Measurements from ENCODE around the gene C3orf22.
"Not testable (repeated sequence)": the region's sequence is repeated elsewhere in the genome, so short reads cannot be mapped to it uniquely, and the experiment has no call there.

C3orf22 gene

GRCh38 chr3:126544596-126545281, 14.0 kb downstream of the C3orf22 start:
- no peak for DNase-seq (ENCODE audit: extremely low read depth in 1 of 2, low read depth in 1 of 2)

GRCh38 chr3:126543457-126544061, 15.2 kb downstream of the C3orf22 start:
- no peak for DNase-seq (ENCODE audit: extremely low read depth in 1 of 2, low read depth in 1 of 2)

GRCh38 chr3:126542340-126543241, 16.1 kb downstream of the C3orf22 start:
- DNase-seq (ENCODE audit: extremely low read depth in 1 of 2, low read depth in 1 of 2) = no peak

GRCh38 chr3:126541628-126542339, 16.9 kb downstream of the C3orf22 start:
- DNase-seq (ENCODE audit: extremely low read depth in 1 of 2, low read depth in 1 of 2) = no peak

- no peak for DNase-seq (ENCODE audit: extremely low read depth in 1 of 2, low read depth in 1 of 2)
These were observed 17.6 kb downstream of the C3orf22 start for GRCh38 chr3:126540951-126541627.

- no peak for DNase-seq (ENCODE audit: extremely low read depth in 1 of 2, low read depth in 1 of 2)
These were observed 18.3 kb downstream of the C3orf22 start for GRCh38 chr3:126540342-126540849.

- no peak for DNase-seq (ENCODE audit: extremely low read depth in 1 of 2, low read depth in 1 of 2)
These were observed 19.0 kb downstream of the C3orf22 start for GRCh38 chr3:126539558-126540250.

GRCh38 chr3:126538966-126539365, 19.8 kb downstream of the C3orf22 start:
- no peak for DNase-seq (ENCODE audit: extremely low read depth in 1 of 2, low read depth in 1 of 2)

- no peak for DNase-seq (ENCODE audit: extremely low read depth in 1 of 2, low read depth in 1 of 2)
These were observed 20.4 kb downstream of the C3orf22 start for GRCh38 chr3:126538316-126538715.

GRCh38 chr3:126537730-126538281, 20.9 kb downstream of the C3orf22 start:
- DNase-seq (ENCODE audit: extremely low read depth in 1 of 2, low read depth in 1 of 2) = no peak

GRCh38 chr3:126537116-126537729, 21.5 kb downstream of the C3orf22 start:
- DNase-seq (ENCODE audit: extremely low read depth in 1 of 2, low read depth in 1 of 2) = no peak

- DNase-seq (ENCODE audit: extremely low read depth in 1 of 2, low read depth in 1 of 2) = no peak
These were observed 22.6 kb downstream of the C3orf22 start for GRCh38 chr3:126536126-126536525.

- DNase-seq (ENCODE audit: extremely low read depth in 1 of 2, low read depth in 1 of 2) = no peak
These were observed 23.1 kb downstream of the C3orf22 start for GRCh38 chr3:126535636-126536035.

GRCh38 chr3:126534716-126535115, 24.0 kb downstream of the C3orf22 start:
- DNase-seq (ENCODE audit: extremely low read depth in 1 of 2, low read depth in 1 of 2) = not testable (repeated sequence)

GRCh38 chr3:126533506-126533905, 25.2 kb downstream of the C3orf22 start:
- no peak for DNase-seq (ENCODE audit: extremely low read depth in 1 of 2, low read depth in 1 of 2)

- DNase-seq (ENCODE audit: extremely low read depth in 1 of 2, low read depth in 1 of 2) = no peak
These were observed 27.7 kb downstream of the C3orf22 start for GRCh38 chr3:126531051-126531330.

GRCh38 chr3:126530171-126531050, 28.3 kb downstream of the C3orf22 start:
- DNase-seq (ENCODE audit: extremely low read depth in 1 of 2, low read depth in 1 of 2) = no peak

- no peak for DNase-seq (ENCODE audit: extremely low read depth in 1 of 2, low read depth in 1 of 2)
These were observed 29.1 kb downstream of the C3orf22 start for GRCh38 chr3:126529585-126530170.

All from activated CD8-positive, alpha-beta memory T cell treated with anti-CD3 and anti-CD28 coated beads for 1 hour (primary cell).